Stomach (tissue), 9 donors: ENCODE measurements around the gene CREG1. TPM values are rescaled to one million over a fixed set of nuclear protein-coding genes. Genes with fewer than 3 reads are reported as not detected.

Source experiments
- DNase-seq, 2 donors: peaks; one replicate each; pipeline versions ENCODE4 v3.0.0 to v3.0.0-alpha.2; 2013 to 2019
- H3K27ac ChIP-seq, 5 donors: fragments of 200-600 bp in 4 of 5; sonication (generic) in 4 of 5; one replicate each; pipeline ENCODE4 v1.5.1; 2013 to 2019; ENCODE audit warnings: mild to moderate bottlenecking in 1 of 5, moderate library complexity in 1 of 5
- H3K27me3 ChIP-seq, 3 donors: fragments of 200-600 bp; sonication (generic); one replicate each; pipeline ENCODE4 v1.5.1; 2017 to 2019; ENCODE audit warnings: mixed run types in 1 of 3
- H3K36me3 ChIP-seq, 4 donors: fragments of 200-600 bp; sonication (generic); 1 replicate in 3 of 4; 2 replicates in 1 of 4; pipeline ENCODE4 v1.5.1; 2016 to 2019
- H3K4me1 ChIP-seq, 4 donors: fragments of 200-600 bp; sonication (generic); one replicate each; pipeline ENCODE4 v1.5.1; 2016 to 2019
- H3K4me3 ChIP-seq, 4 donors: fragments of 200-600 bp; sonication (generic) in 3 of 4; one replicate each; pipeline ENCODE4 v1.5.1; 2016 to 2019; ENCODE audit warnings: mild to moderate bottlenecking in 1 of 4
- H3K9me3 ChIP-seq, 4 donors: fragments of 200-600 bp; sonication (generic); one replicate each; pipeline ENCODE4 v1.5.1; 2016 to 2019
- EP300 ChIP-seq: sonication (generic); formaldehyde crosslinking; IDR thresholded peaks from one replicate; pipeline ENCODE4 v1.6.1; 2017; ENCODE audit warnings: antibody characterized with exemption
- POLR2A ChIP-seq, 4 donors: fragments of 450-650 bp; IDR thresholded peaks; one replicate each; pipeline ENCODE4 v1.6.1; 2016; ENCODE audit warnings: antibody characterized with exemption in 4 of 4, control low read depth in 2 of 4, mild to moderate bottlenecking in 1 of 4, moderate library complexity in 1 of 4
- POLR2AphosphoS5 ChIP-seq, 3 donors: sonication (generic); formaldehyde crosslinking; IDR thresholded peaks; one replicate each; pipeline ENCODE4 v1.6.1; 2016; ENCODE audit warnings: antibody characterized with exemption in 3 of 3
- WGBS, 5 donors: extraction: QIAGEN DNeasy Blood & Tissue Kit in 3 of 5; methylation state at CpG; one replicate each; pipeline versions ENCODE4 v1.1.5 to v1.1.7; 2013 to 2018; 5-methylcytosine and 5-hydroxymethylcytosine counted together
- intact Hi-C: fragments of 100-400 bp; cut with DNase I; formaldehyde crosslinking; loops from one replicate; pipeline ENCODE4 v1.15.1; 2023; ENCODE audit warnings: low total_unique reads
- polyA plus RNA-seq, 3 donors: library from polyadenylated mRNA; stranded (reverse); fragments of 200-250 nt; gene quantifications; one replicate each; pipeline ENCODE4 v1.2.3, GENCODE V29; 2013
- total RNA-seq, 5 donors: library from RNA; depleted of rRNA; stranded (reverse); fragments of >200 nt; gene quantifications; one replicate each; pipeline versions ENCODE4 v1.1.0 to v1.2.3, GENCODE V29; 2014 to 2016
- TF ChIP-seq, protein P1 (sequence below), 7 experiments: fragments of 450-650 bp in 4 of 7; fragments of 200-600 bp in 3 of 7; sonication (generic) in 3 of 7; IDR thresholded peaks; one replicate each; pipeline ENCODE4 v1.5.1; 2016 to 2019; ENCODE audit warnings: antibody characterized with exemption in 7 of 7, control low read depth in 2 of 7, mild to moderate bottlenecking in 1 of 7
- donor health status: healthy with polysubstance abuse.
- donor health status: Bipolar disorder and iron deficiency.
- donor health status: healthy.

The CREG1 gene
- total and polyA plus RNA-seq, 8 donors, result 44.6 to 120 (median 78.3) TPM

DNA sequence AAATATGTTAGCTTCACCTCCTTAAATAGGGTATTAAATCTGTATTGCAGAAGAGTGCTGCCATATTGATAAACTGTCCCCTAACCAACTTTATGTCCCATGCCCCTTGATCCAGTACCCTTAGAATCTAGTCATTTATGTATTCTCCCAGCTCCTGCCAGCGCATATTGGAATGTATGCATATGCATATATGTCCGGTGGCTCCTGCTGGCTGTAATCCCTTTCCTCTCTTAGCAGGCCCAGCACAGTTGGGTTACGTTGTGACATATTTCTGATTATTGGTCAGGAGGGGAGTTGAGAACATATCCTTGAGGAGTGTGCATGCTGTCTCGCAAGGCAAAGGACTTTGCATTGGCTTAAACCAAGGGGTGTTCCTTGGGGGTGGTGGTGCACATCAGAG is 29.2 kb upstream of the CREG1 start:
- Histone ChIP-seq H3K9me3 (no peaks in the 10 kb centered on the region), H3K4me3 (no peak overlapping the region), H3K27ac (no peak overlapping the region), H3K4me1 (no peaks in the 10 kb centered on the region), H3K36me3 (no peaks in the 10 kb centered on the region), H3K27me3 (no peaks in the 10 kb centered on the region)
- intact Hi-C loops, result no loop called here
- TF ChIP-seq, protein P1, sequence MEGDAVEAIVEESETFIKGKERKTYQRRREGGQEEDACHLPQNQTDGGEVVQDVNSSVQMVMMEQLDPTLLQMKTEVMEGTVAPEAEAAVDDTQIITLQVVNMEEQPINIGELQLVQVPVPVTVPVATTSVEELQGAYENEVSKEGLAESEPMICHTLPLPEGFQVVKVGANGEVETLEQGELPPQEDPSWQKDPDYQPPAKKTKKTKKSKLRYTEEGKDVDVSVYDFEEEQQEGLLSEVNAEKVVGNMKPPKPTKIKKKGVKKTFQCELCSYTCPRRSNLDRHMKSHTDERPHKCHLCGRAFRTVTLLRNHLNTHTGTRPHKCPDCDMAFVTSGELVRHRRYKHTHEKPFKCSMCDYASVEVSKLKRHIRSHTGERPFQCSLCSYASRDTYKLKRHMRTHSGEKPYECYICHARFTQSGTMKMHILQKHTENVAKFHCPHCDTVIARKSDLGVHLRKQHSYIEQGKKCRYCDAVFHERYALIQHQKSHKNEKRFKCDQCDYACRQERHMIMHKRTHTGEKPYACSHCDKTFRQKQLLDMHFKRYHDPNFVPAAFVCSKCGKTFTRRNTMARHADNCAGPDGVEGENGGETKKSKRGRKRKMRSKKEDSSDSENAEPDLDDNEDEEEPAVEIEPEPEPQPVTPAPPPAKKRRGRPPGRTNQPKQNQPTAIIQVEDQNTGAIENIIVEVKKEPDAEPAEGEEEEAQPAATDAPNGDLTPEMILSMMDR (IDR thresholded peaks at IDR 0.05), result no peak
- TF ChIP-seq POLR2AphosphoS5 (IDR thresholded peaks at IDR 0.05) (no peak), POLR2A (IDR thresholded peaks at IDR 0.05) (no peak), EP300 (no peak)
- 93 to 100% (median 98%) methylated on average over 4 of the region's 4 CpGs for WGBS, 5 donors
- DNase-seq, result no peak

DNA sequence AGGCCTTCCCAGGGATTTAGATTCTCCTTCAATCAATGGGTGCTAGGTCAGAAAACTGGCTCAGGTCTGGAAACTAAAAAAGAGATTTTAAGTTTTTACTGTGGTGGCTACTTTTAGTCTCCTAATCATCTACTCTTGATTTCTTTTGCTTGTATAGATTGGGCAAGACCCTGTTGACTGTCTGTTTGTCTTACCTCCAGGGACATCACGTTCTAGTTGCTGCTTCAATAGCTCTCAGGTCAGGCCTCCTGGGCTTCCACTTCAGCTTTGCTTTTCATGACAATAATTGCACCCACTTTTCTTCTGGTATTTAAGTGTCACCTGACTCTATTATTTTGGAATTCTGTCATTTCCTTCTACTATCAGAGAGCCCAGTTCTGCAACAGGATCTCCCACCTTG is 28.5 kb upstream of the CREG1 start:
- Histone ChIP-seq H3K9me3 (no peaks in the 10 kb centered on the region), H3K4me3 (no peak overlapping the region), H3K36me3 (no peaks in the 10 kb centered on the region), H3K27me3 (no peaks in the 10 kb centered on the region), H3K4me1 (no peaks in the 10 kb centered on the region), H3K27ac (no peak overlapping the region)
- WGBS, 5 donors, result 79 to 91% (median 88%) methylated on average over 1 of the region's 1 CpG
- DNase-seq, result no peak
- TF ChIP-seq, protein P1 (IDR thresholded peaks at IDR 0.05), result no peak
- TF ChIP-seq EP300 (no peak), POLR2A (IDR thresholded peaks at IDR 0.05) (no peak), POLR2AphosphoS5 (IDR thresholded peaks at IDR 0.05) (no peak)
- intact Hi-C loops, result no loop called here

DNA sequence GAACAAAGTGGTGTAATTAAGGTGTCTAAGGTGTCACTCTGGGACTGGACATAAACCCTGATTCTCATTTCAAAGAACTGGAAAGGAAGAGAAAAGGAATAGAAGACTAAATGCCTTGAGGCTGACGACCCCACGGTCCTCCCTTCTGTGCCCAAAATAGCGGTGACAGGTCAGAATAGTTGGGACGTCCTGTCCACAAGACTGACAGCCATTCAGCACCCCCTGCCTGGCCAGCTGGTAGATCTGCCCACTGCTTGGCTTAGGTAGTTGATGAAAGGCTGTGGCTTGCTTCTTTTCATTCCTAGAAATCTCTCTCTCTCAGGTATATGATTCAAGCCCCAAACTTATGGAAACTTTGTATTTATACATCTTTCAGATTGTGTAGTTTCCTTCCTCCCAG is 26.4 kb upstream of the CREG1 start:
- Histone ChIP-seq H3K36me3 (no peaks in the 10 kb centered on the region), H3K27ac (no peak overlapping the region), H3K9me3 (no peaks in the 10 kb centered on the region), H3K4me1 (no peaks in the 10 kb centered on the region), H3K4me3 (no peak overlapping the region), H3K27me3 (no peaks in the 10 kb centered on the region)
- WGBS, 5 donors, result 75 to 86% (median 81%) methylated on average over 4 of the region's 4 CpGs
- TF ChIP-seq POLR2AphosphoS5 (IDR thresholded peaks at IDR 0.05) (no peak), POLR2A (IDR thresholded peaks at IDR 0.05) (no peak), EP300 (no peak)
- TF ChIP-seq, protein P1 (IDR thresholded peaks at IDR 0.05), result no peak
- intact Hi-C loops, result no loop called here
- no peak for DNase-seq

DNA sequence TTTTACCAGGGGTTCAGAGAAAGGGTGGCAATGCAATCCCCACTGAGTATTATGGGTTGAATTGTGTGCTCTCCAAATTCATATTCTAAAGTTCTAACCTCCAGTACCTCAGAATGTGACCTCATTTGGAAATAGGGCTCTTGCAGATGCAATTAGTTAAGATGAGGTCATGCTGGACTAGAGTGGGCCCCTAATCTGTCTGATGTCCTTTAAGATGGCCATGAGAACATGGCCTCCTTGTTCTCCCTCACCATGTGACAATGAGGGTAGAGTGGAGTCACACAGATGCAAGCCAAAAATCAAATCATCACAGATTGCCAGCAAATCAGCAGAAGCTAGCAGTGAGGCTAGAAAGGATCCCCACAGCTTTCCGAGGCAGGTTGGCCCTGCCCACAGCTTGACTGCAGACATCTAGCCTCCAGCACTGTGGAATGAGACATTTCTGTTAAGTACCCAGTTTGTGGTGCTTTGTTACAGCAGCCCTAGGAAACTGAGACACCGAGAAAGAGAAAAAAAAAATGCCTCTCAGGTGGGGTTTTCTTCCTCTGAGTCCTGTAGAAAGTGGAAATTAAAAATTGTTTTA is 25.5 kb upstream of the CREG1 start:
- H3K36me3 ChIP-seq, result no peaks in the 10 kb centered on the region
- no peak overlapping the region for H3K27ac ChIP-seq
- no peak for TF ChIP-seq POLR2A (IDR thresholded peaks at IDR 0.05)
- TF ChIP-seq, protein P1 (IDR thresholded peaks at IDR 0.05), result no peak
- no peak for TF ChIP-seq POLR2AphosphoS5 (IDR thresholded peaks at IDR 0.05)
- TF ChIP-seq EP300, result no peak
- 68 to 77% (median 73%) methylated on average over 2 of the region's 2 CpGs for WGBS, 5 donors
- H3K4me1 ChIP-seq, result no peaks in the 10 kb centered on the region
- no peak for DNase-seq
- intact Hi-C loops, result no loop called here
- no peak overlapping the region for H3K4me3 ChIP-seq
- H3K9me3 ChIP-seq, result no peaks in the 10 kb centered on the region
- H3K27me3 ChIP-seq, result peaks cover 0 to 5% (median 0%) of the 10 kb centered on the region in 3 donors
